Ovary (tissue), 9 donors: ENCODE measurements around the gene RHPN2. TPM values are rescaled to one million over a fixed set of nuclear protein-coding genes. Genes with fewer than 3 reads are reported as not detected.
"Not testable (repeated sequence)": the region's sequence is repeated elsewhere in the genome, so short reads cannot be mapped to it uniquely, and the experiment has no call there.

Experiments
- DNase-seq, 5 donors: peaks; one replicate each; pipeline ENCODE4 v3.0.0-alpha.2; 2019 to 2020
- H3K27ac ChIP-seq, 2 donors: fragments of 200-600 bp; one replicate each; pipeline versions ENCODE4 v1.5.1 to v1.8.0; 2019 to 2022
- H3K27me3 ChIP-seq: fragments of 200-600 bp; one replicate; pipeline ENCODE4 v1.8.0; 2022
- H3K36me3 ChIP-seq: fragments of 200-600 bp; sonication (generic); one replicate; pipeline ENCODE4 v1.5.1; 2019
- H3K4me1 ChIP-seq: one replicate; pipeline ENCODE4 v1.8.1; 2013; ENCODE audit warnings: mild to moderate bottlenecking, moderate library complexity; ENCODE audit not compliant: insufficient read depth
- H3K4me3 ChIP-seq: fragments of 200-600 bp; sonication (generic); one replicate; pipeline ENCODE4 v1.5.1; 2017
- H3K9me3 ChIP-seq, 2 donors: fragments of 200-600 bp in 1 of 2; sonication (generic) in 1 of 2; one replicate each; pipeline versions ENCODE4 v1.5.1 to v1.8.1; 2013 to 2019; ENCODE audit warnings: mild to moderate bottlenecking in 1 of 2, moderate library complexity in 1 of 2
- CTCF ChIP-seq, 3 donors: fragments of 450-650 bp in 2 of 3; fragments of 200-600 bp in 1 of 3; IDR thresholded peaks; one replicate each; pipeline versions ENCODE4 v1.5.1 to v1.8.0; 2016 to 2022; ENCODE audit warnings: antibody characterized with exemption in 3 of 3, mild to moderate bottlenecking in 1 of 3
- EP300 ChIP-seq: sonication (generic); formaldehyde crosslinking; IDR thresholded peaks from one replicate; pipeline ENCODE4 v1.6.1; 2017; ENCODE audit warnings: antibody characterized with exemption
- POLR2A ChIP-seq: fragments of 450-650 bp; IDR thresholded peaks from one replicate; pipeline ENCODE4 v1.6.1; 2017; ENCODE audit warnings: antibody characterized with exemption, mild to moderate bottlenecking, moderate library complexity
- WGBS, 3 donors: extraction: QIAGEN DNeasy Blood & Tissue Kit in 1 of 3; methylation state at CpG; one replicate each; pipeline versions ENCODE4 v1.1.5 to v1.1.7; 2013 to 2017; 5-methylcytosine and 5-hydroxymethylcytosine counted together
- intact Hi-C, 4 donors: fragments of 100-400 bp; cut with DNase I; formaldehyde crosslinking; loops; one replicate each; pipeline versions ENCODE4 v1.11.0 to v1.15.1; 2022 to 2023
- polyA plus RNA-seq, 2 donors: library from polyadenylated mRNA; stranded (reverse); fragments of 200-250 nt in 1 of 2; fragments of 350-450 nt in 1 of 2; fragmentation: Illumina TruSeq in 1 of 2; extraction: RNeasy Lipid Tissue Mini Kit (QIAGEN cat#74804) in 1 of 2; gene quantifications; one replicate each; pipeline ENCODE4 v1.2.3, GENCODE V29; 2013 to 2014
- total RNA-seq, 7 donors: library from RNA; depleted of rRNA in 2 of 7; stranded (reverse); fragments of >200 nt in 2 of 7; fragmentation: NEBNext Ultra II Directional in 3 of 7; extraction: Animal tissue kit (Norgen Biotek cat#: 25700) in 3 of 7; gene quantifications; one replicate each; pipeline versions ENCODE4 v1.1.0 to v1.2.4, GENCODE V29; 2016 to 2023
- donor health status: DM: no; HTN: no; CAD: no; lungs with moderate emphysema.
- donor health status: DM: no; HTN: no; CAD: no.
- donor health status: Bipolar disorder and iron deficiency.
- donor health status: DM: yes; HTN: yes; CAD: no.
- donor health status: DM: no; HTN: no; CAD: no.
- donor health status: DM: yes; HTN: yes; CAD: no.

RHPN2 gene
- total and polyA plus RNA-seq, 9 donors, result 1.3 to 47.9 (median 3.8) TPM

DNA sequence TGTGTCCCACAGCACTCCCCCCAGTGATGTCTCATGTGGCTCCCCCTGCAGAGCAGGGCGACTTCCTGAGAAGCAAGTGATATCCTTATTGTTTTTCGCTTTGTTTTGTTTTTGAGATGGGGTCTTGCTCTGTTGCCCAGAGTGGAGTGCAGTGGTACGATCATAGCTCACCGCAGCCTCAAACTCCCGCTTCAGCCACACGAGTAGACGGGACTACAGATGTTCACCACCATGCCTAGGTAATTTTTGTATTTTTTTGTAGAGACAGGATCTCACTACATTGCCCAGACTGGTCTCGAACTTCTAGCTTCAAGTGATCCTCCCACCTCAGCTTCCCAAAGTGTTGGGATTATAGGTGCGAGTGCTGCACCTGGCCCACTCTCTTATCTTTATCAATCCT lies 97.9 kb downstream of the RHPN2 start:
- DNase-seq, result no peak
- 94 to 96% (median 94%) methylated on average over 9 of the region's 9 CpGs for WGBS, 3 donors
- H3K4me1 ChIP-seq, result peaks cover 8% of the 10 kb centered on the region
- no peaks in the 10 kb centered on the region for H3K9me3 ChIP-seq
- intact Hi-C loops, result no loop called here
- TF ChIP-seq EP300 (no peak), CTCF (IDR thresholded peaks at IDR 0.05) (no peak), POLR2A (no peak)
- H3K36me3 ChIP-seq, result no peaks in the 10 kb centered on the region
- H3K27me3 ChIP-seq, result no peaks in the 10 kb centered on the region
- H3K4me3 ChIP-seq, result no peak overlapping the region
- H3K27ac ChIP-seq, result no peak overlapping the region

- H3K9me3 ChIP-seq, result no peaks in the 10 kb centered on the region
Observed at GRCh38 chr19:32945260-32945659, 119.4 kb downstream of the RHPN2 start.

DNA sequence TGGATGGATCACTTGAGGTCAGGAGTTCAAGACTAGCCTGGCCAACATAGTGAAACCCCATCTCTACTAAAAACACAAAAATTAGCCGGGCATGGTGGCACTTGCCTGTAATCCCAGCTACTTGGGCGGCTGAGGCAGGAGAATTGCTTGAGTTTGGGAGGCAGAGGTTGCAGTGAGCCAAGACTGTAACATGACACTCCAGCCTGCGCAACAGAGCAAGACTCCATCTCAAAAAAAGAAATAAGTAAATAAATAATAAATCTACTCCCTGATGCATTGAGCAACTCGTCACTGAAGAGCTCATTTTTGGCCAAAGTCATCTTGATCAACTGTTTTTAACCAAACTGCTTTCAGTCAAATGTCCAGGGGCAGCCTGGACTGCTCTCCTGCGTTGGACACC lies 123.4 kb downstream of the RHPN2 start:
- H3K9me3 ChIP-seq, DNase-seq, H3K27me3 ChIP-seq, H3K27ac ChIP-seq, H3K4me3 ChIP-seq, H3K36me3 ChIP-seq, H3K4me1 ChIP-seq, intact Hi-C loops: not testable (repeated sequence)
- 92 to 95% (median 93%) methylated on average over 5 of the region's 5 CpGs for WGBS, 3 donors

More at GRCh38 chr19:32945260-32945659, 119.4 kb downstream of the RHPN2 start:
- no peak for DNase-seq
- 59 to 80% (median 70%) methylated on average over 3 of the region's 3 CpGs for WGBS, 3 donors
- intact Hi-C loops, result no loop called here
- Histone ChIP-seq H3K4me3 (no peak overlapping the region), H3K27me3 (no peaks in the 10 kb centered on the region), H3K4me1 (no peaks in the 10 kb centered on the region), H3K36me3 (no peaks in the 10 kb centered on the region), H3K27ac (no peak overlapping the region)
- no peak for TF ChIP-seq EP300
- TF ChIP-seq CTCF (IDR thresholded peaks at IDR 0.05), result no peak
- TF ChIP-seq POLR2A, result no peak

DNA sequence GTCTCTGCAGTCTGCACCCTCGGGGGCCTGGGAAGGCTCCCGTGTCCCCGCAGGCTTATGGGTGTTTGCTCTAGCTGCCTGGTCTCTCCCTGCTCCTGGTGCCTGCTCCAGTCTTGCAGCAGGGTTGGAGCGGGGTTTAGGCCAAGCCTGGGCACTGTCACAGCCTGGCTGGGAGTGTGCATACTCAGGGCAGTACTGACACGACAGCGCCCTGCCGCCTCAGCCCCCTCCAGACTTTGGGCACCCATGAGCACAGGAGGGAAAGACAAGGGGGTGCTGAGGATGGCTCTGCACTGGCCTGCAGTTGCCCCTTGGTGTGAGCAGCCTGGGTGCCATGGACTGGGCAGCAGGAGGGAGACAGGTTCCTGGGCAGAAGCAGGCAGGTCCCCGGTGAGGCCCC lies 128.6 kb downstream of the RHPN2 start:
- Histone ChIP-seq H3K27ac (no peak overlapping the region), H3K4me3 (no peak overlapping the region), H3K36me3 (no peaks in the 10 kb centered on the region), H3K27me3 (no peaks in the 10 kb centered on the region), H3K9me3 (no peaks in the 10 kb centered on the region), H3K4me1 (no peaks in the 10 kb centered on the region)
- no peak for TF ChIP-seq EP300
- no peak for TF ChIP-seq CTCF (IDR thresholded peaks at IDR 0.05)
- no peak for TF ChIP-seq POLR2A
- intact Hi-C loops, result no loop called here
- DNase-seq, result no peak
- WGBS, 3 donors, result 94 to 97% (median 95%) methylated on average over 7 to 8 of the region's 8 CpGs

GRCh38 chr19:32935629-32936028 lies 129.1 kb downstream of the RHPN2 start:
- Histone ChIP-seq H3K27ac (no peak overlapping the region), H3K36me3 (no peaks in the 10 kb centered on the region), H3K4me1 (no peaks in the 10 kb centered on the region), H3K9me3 (no peaks in the 10 kb centered on the region), H3K4me3 (no peak overlapping the region), H3K27me3 (no peaks in the 10 kb centered on the region)
- no peak for TF ChIP-seq POLR2A
- TF ChIP-seq CTCF (IDR thresholded peaks at IDR 0.05), result no peak
- no peak for TF ChIP-seq EP300
- WGBS, 3 donors, result 84 to 96% (median 95%) methylated on average over 6 to 9 of the region's 9 CpGs
- no peak for DNase-seq
- intact Hi-C loops, result no loop called here
